K562 treated with DMSO at 1 percent for 12 hours (cell line): ENCODE data around the gene CPEB2. TPM values are rescaled to one million over a fixed set of nuclear protein-coding genes. Genes with fewer than 3 reads are reported as not detected.

Source experiments
- total RNA-seq: library from RNA; unstranded; fragments of 300-600 nt; gene quantifications from 2 replicates; pipeline ENCODE4 v1.2.3, GENCODE V29; 2022; ENCODE audit not compliant: insufficient read depth

CPEB2 gene
- 0.41 and 2.4 TPM in 2 replicates for total RNA-seq

GRCh38 chr4:15001869-15002658, at the start of gene CPEB2:
Gene CPEB2 (plus strand): TSS chr4:15002481. CDS start chr4:15002674, 193 bp downstream.

